Lung (tissue), 16 donors: ENCODE data around the gene OR8B12. TPM values are rescaled to one million over a fixed set of nuclear protein-coding genes. Genes with fewer than 3 reads are reported as not detected.

Source experiments
- ATAC-seq: fragments of 200-7000 bp; cut with Tn5 transposase; one replicate; pipeline ENCODE4 v1.9.1; 2020; ENCODE audit warnings: moderate number of reproducible peaks; ENCODE audit not compliant: insufficient read depth, low FRiP score
- DNase-seq, 3 donors: peaks; one replicate each; pipeline ENCODE4 v3.0.0-alpha.2; 2013 to 2017
- H3K27ac ChIP-seq, 2 donors: one replicate each; pipeline ENCODE4 v1.5.1; 2013; ENCODE audit warnings: mild to moderate bottlenecking in 2 of 2, moderate library complexity in 2 of 2, control low read depth in 1 of 2, inconsistent platforms in 1 of 2, low read depth in 1 of 2, low read length in 1 of 2
- H3K27me3 ChIP-seq, 3 donors: one replicate each; pipeline ENCODE4 v1.5.1; 2013; ENCODE audit warnings: low read length in 2 of 3; ENCODE audit not compliant: control insufficient read depth in 3 of 3, insufficient read depth in 3 of 3
- H3K36me3 ChIP-seq, 4 donors: one replicate each; pipeline ENCODE4 v1.5.1; 2013; ENCODE audit warnings: low read length in 4 of 4, mild to moderate bottlenecking in 1 of 4, moderate library complexity in 1 of 4; ENCODE audit not compliant: control insufficient read depth in 4 of 4, insufficient read depth in 4 of 4
- H3K4me1 ChIP-seq, 5 donors: one replicate each; pipeline ENCODE4 v1.5.1; 2013; ENCODE audit warnings: low read length in 5 of 5, mild to moderate bottlenecking in 2 of 5, moderate library complexity in 1 of 5; ENCODE audit not compliant: control insufficient read depth in 5 of 5, insufficient read depth in 5 of 5
- H3K4me3 ChIP-seq: one replicate; pipeline ENCODE4 v1.5.1; 2013; ENCODE audit warnings: mild to moderate bottlenecking, control low read depth, moderate library complexity
- H3K9ac ChIP-seq, 2 donors: one replicate each; pipeline ENCODE4 v1.5.1; 2013; ENCODE audit warnings: low read length in 2 of 2, control low read depth in 1 of 2; ENCODE audit not compliant: insufficient read depth in 1 of 2
- H3K9me3 ChIP-seq, 4 donors: one replicate each; pipeline ENCODE4 v1.5.1; 2013; ENCODE audit warnings: low read length in 3 of 4, mild to moderate bottlenecking in 1 of 4, moderate library complexity in 1 of 4; ENCODE audit not compliant: control insufficient read depth in 4 of 4, insufficient read depth in 3 of 4
- WGBS, 2 donors: extraction: QIAGEN DNeasy Blood & Tissue Kit; methylation state at CpG; one replicate each; pipeline ENCODE4 v1.1.7; 2013; 5-methylcytosine and 5-hydroxymethylcytosine counted together
- long read RNA-seq, 5 donors: transcript quantifications; one replicate each; lab custom pipeline, GENCODE V29; 2026
- polyA plus RNA-seq, 2 donors: library from polyadenylated mRNA; stranded (reverse); fragments of 200-250 nt; gene quantifications; one replicate each; pipeline ENCODE4 v1.2.1, GENCODE V29; 2013
- total RNA-seq, 2 donors: library from RNA; depleted of rRNA in 1 of 2; stranded (reverse); fragments of >200 nt in 1 of 2; gene quantifications; one replicate each; pipeline ENCODE4 v1.2.1, GENCODE V29; 2014 to 2021
- TF ChIP-seq, protein P1 (sequence below): IDR thresholded peaks from 2 replicates; pipeline ENCODE4 v1.5.1; 2012; ENCODE audit warnings: mild to moderate bottlenecking; ENCODE audit errors: control extremely low read depth, extremely low read depth
- donor health status: control.
- donor health status: control.
- donor health status: Bipolar disorder and iron deficiency.
- donor health status: healthy.
- donor health status: DM: yes; HTN: yes; CAD: no.

Gene OR8B12, protein sequence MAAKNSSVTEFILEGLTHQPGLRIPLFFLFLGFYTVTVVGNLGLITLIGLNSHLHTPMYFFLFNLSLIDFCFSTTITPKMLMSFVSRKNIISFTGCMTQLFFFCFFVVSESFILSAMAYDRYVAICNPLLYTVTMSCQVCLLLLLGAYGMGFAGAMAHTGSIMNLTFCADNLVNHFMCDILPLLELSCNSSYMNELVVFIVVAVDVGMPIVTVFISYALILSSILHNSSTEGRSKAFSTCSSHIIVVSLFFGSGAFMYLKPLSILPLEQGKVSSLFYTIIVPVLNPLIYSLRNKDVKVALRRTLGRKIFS
- not detected for total RNA-seq
- not detected for polyA plus RNA-seq
- long read RNA-seq, donor 1 = 0 reads
- long read RNA-seq, donor 2 = 0 reads
- long read RNA-seq, donor 3 = 0 reads
- long read RNA-seq, donor 4 = 0 reads
- long read RNA-seq, donor 5 = 0 reads

DNA sequence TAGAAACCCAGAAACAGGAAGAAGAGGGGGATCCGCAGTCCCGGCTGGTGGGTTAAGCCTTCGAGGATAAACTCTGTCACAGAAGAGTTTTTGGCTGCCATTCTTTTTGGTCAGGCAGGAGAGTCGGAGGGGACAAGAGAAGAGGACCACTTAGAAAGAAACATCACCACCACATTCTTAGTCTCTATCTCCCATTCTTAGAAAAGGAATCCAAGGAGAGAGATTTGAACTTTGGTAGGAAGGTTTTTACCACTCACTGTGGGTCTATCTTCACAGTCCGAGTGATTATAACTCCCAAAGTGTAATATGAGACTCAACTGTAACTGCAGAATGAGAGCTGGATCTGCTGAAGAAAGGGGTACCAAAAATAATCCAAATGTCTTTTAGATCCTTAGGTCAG, at the start of gene OR8B12:
OR8B12 (minus strand) TSS at position 101 of the 400 bp plus-strand sequence; CDS start at position 101, 0 bp downstream.
- Histone ChIP-seq H3K27ac (no peak within 1 kb of the TSS), H3K36me3 (no peaks in the 10 kb centered on the region), H3K27me3 (no peaks in the 10 kb centered on the region), H3K4me1 (peaks cover 0 to 1% (median 0%) of the 10 kb centered on the region in 5 donors), H3K4me3 (no peak within 1 kb of the TSS), H3K9me3 (peaks cover 0 to 2% (median 0%) of the 10 kb centered on the region in 4 donors), H3K9ac (no peak within 1 kb of the TSS)
- ATAC-seq (no peak), DNase-seq (no peak)
- whole genome bisulfite sequencing, 2 donors = 85 to 87% methylated on average over 5 of the region's 5 CpGs
- TF ChIP-seq, protein P1, sequence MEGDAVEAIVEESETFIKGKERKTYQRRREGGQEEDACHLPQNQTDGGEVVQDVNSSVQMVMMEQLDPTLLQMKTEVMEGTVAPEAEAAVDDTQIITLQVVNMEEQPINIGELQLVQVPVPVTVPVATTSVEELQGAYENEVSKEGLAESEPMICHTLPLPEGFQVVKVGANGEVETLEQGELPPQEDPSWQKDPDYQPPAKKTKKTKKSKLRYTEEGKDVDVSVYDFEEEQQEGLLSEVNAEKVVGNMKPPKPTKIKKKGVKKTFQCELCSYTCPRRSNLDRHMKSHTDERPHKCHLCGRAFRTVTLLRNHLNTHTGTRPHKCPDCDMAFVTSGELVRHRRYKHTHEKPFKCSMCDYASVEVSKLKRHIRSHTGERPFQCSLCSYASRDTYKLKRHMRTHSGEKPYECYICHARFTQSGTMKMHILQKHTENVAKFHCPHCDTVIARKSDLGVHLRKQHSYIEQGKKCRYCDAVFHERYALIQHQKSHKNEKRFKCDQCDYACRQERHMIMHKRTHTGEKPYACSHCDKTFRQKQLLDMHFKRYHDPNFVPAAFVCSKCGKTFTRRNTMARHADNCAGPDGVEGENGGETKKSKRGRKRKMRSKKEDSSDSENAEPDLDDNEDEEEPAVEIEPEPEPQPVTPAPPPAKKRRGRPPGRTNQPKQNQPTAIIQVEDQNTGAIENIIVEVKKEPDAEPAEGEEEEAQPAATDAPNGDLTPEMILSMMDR = no peak

DNA sequence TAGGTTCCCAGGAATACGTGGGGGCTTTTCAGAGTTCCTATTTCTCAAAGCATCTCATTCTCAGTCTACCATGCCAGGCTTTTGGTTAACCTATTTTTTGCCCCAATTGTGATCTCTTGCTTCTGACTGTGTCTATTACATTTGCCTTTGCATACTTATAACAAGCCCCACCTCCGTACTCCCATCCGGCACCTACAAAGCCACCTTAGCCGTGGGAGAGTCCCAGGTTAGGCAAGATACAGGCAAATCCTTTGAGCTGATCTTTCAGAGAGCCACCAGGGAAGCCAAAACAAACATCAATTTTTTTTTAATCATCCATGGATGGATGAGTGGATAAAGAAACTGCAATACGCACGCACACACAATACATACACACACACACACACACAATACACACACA, 49.2 kb upstream of the OR8B12 start:
- DNase-seq = no peak
- Histone ChIP-seq H3K9ac (no peak overlapping the region), H3K9me3 (no peaks in the 10 kb centered on the region), H3K4me3 (no peak overlapping the region), H3K27ac (no peak overlapping the region), H3K36me3 (no peaks in the 10 kb centered on the region), H3K4me1 (no peaks in the 10 kb centered on the region), H3K27me3 (no peaks in the 10 kb centered on the region)
- TF ChIP-seq, protein P1 = no peak
- ATAC-seq = no peak
- 73 to 89% methylated on average over 6 of the region's 6 CpGs for WGBS, 2 donors

DNA sequence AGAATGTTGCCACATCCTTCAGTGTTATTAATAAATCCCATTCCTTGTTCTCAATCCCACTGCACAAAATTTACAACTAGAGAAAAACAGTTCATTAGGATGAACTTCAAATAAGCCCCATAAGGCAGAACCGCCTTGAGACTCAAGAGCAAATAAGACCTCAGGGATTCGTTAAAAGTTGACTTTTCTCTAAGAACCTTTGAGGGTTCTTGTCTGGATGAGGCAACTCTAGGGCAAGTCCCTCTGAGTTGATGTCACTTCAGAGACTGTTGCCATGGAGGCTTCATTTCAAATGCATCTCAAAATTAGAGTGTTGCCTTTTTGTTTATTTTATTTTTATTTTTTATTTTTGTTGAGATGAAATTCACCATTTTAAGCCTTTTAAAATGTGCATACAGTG, 48.0 kb upstream of the OR8B12 start:
- H3K4me3 ChIP-seq = no peak overlapping the region
- no peaks in the 10 kb centered on the region for H3K4me1 ChIP-seq
- H3K27me3 ChIP-seq = no peaks in the 10 kb centered on the region
- ATAC-seq (no peak), DNase-seq (peak in 1 of 3 donors; percentile 15)
- H3K27ac ChIP-seq = no peak overlapping the region
- no peak overlapping the region for H3K9ac ChIP-seq
- H3K36me3 ChIP-seq = no peaks in the 10 kb centered on the region
- H3K9me3 ChIP-seq = no peaks in the 10 kb centered on the region
- TF ChIP-seq, protein P1 = no peak
- 64 to 83% methylated on average over 2 of the region's 2 CpGs for WGBS, 2 donors
